Esophagus muscularis mucosa (tissue), 4 donors: ENCODE results near the gene RNF40.

Source experiments
- EP300 ChIP-seq: sonication (generic); formaldehyde crosslinking; IDR thresholded peaks from one replicate; pipeline ENCODE4 v1.6.1; 2017; ENCODE audit warnings: antibody characterized with exemption
- POLR2A ChIP-seq: fragments of 450-650 bp; IDR thresholded peaks from one replicate; pipeline ENCODE4 v1.6.1; 2017; ENCODE audit warnings: antibody characterized with exemption, moderate library complexity, mild to moderate bottlenecking, low read depth
- TF ChIP-seq, protein P1 (sequence below), 3 experiments: fragments of 200-600 bp in 2 of 3; fragments of 450-650 bp in 1 of 3; sonication (generic) in 2 of 3; IDR thresholded peaks; one replicate each; pipeline ENCODE4 v1.5.1; 2017 to 2019; ENCODE audit warnings: antibody characterized with exemption in 3 of 3, mild to moderate bottlenecking in 2 of 3, moderate library complexity in 1 of 3

- TF ChIP-seq, protein P1, sequence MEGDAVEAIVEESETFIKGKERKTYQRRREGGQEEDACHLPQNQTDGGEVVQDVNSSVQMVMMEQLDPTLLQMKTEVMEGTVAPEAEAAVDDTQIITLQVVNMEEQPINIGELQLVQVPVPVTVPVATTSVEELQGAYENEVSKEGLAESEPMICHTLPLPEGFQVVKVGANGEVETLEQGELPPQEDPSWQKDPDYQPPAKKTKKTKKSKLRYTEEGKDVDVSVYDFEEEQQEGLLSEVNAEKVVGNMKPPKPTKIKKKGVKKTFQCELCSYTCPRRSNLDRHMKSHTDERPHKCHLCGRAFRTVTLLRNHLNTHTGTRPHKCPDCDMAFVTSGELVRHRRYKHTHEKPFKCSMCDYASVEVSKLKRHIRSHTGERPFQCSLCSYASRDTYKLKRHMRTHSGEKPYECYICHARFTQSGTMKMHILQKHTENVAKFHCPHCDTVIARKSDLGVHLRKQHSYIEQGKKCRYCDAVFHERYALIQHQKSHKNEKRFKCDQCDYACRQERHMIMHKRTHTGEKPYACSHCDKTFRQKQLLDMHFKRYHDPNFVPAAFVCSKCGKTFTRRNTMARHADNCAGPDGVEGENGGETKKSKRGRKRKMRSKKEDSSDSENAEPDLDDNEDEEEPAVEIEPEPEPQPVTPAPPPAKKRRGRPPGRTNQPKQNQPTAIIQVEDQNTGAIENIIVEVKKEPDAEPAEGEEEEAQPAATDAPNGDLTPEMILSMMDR (IDR thresholded peaks at IDR 0.05) = no peak
- TF ChIP-seq POLR2A = no peak
- TF ChIP-seq EP300 = no peak
Observed at GRCh38 chr16:30768583-30769181, 6.6 kb downstream of the RNF40 start.
